ENCODE measurements around the gene EFNA5.

DNA sequence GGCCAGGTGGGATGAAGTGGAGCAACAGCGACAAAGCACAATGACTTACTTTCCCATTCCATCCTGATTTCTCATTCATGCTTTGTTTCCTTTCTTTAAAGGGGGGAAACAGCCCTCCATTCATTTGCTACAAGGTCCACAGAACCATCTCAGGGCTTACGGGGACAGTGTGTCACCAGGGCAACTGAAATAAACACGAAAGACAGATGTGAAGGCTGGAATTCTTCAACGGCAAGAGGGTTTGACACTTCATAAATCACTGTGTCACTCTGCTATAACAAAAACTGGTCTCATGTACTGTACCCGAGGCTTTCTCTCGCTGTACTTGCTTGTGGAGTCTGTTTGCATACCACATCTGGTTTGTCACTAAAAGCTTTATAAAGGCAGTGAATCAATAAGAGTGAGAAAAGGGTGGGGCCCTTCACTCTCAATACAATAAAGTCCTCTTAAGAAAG is 150.8 kb downstream of the EFNA5 start:
- TF ChIP-seq, protein P1, sequence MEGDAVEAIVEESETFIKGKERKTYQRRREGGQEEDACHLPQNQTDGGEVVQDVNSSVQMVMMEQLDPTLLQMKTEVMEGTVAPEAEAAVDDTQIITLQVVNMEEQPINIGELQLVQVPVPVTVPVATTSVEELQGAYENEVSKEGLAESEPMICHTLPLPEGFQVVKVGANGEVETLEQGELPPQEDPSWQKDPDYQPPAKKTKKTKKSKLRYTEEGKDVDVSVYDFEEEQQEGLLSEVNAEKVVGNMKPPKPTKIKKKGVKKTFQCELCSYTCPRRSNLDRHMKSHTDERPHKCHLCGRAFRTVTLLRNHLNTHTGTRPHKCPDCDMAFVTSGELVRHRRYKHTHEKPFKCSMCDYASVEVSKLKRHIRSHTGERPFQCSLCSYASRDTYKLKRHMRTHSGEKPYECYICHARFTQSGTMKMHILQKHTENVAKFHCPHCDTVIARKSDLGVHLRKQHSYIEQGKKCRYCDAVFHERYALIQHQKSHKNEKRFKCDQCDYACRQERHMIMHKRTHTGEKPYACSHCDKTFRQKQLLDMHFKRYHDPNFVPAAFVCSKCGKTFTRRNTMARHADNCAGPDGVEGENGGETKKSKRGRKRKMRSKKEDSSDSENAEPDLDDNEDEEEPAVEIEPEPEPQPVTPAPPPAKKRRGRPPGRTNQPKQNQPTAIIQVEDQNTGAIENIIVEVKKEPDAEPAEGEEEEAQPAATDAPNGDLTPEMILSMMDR (IDR thresholded peaks at IDR 0.05; ENCODE audit: poor library complexity) = no peak
- no peak for TF ChIP-seq EZH2 (IDR thresholded peaks at IDR 0.05; ENCODE audit: borderline replicate concordance)
